GM19043 (cell line): Measurements from ENCODE around the gene AK1.
A peak's percentile ranks its signal among the peaks of the same experiment; 100 is the strongest.

Experiments
- ATAC-seq: cut with Tn5 transposase; IDR thresholded peaks from one replicate; pipeline ENCODE4 v1.9.1; 2021; ENCODE audit warnings: low read depth; ENCODE audit not compliant: unreplicated experiment

Gene AK1

DNA sequence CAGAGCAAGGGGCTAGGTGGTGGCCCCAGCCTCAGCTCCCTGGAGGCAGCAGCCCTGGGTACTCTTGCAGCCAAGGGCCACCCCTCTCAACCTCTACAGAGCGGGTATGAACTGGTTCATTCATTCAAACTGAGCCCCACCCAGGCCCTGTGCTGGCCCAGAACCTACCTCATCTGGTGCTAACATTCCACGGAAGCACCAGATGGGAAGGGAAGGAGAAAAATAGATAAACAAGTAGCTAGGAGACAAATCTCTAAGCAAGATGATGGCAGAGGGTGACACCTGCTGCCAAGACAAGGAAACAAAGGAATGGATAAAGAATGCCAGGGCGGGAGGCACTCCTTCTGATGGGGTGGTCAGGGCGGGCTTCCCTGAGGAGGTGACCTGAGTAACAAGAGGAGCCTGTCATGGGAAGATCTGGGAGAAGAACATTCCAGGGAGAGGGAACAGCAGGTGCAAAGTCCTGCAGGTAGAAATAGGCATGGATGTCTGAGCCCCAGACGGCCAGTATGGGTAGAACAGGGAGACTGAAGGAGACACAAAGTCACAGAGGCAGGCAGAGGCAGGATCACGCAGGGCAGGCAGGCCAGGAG, 33.2 kb upstream of the AK1 start:
- no peak for ATAC-seq

GRCh38 chr9:127909839-127910273, 32.4 kb upstream of the AK1 start:
- ATAC-seq = no peak

DNA sequence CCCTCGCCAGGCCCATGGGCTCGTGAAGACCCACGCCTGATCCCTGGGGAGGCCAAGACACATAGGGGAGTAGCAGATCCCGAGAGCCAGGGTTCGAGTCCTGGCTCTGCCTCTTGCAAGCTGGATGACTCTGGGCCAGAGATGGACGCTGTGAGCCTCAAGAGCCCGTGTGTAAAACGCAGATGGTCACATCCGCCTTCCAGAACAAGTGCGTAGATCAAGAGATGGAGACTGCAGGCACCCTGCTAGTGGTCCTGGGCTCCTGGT, 31.1 kb upstream of the AK1 start:
- ATAC-seq = no peak

GRCh38 chr9:127907867-127908659, 30.6 kb upstream of the AK1 start:
- ATAC-seq = no peak

GRCh38 chr9:127905788-127906191, 28.3 kb upstream of the AK1 start:
- no peak for ATAC-seq

- no peak for ATAC-seq
Observed at GRCh38 chr9:127905004-127905728, 27.7 kb upstream of the AK1 start.

DNA sequence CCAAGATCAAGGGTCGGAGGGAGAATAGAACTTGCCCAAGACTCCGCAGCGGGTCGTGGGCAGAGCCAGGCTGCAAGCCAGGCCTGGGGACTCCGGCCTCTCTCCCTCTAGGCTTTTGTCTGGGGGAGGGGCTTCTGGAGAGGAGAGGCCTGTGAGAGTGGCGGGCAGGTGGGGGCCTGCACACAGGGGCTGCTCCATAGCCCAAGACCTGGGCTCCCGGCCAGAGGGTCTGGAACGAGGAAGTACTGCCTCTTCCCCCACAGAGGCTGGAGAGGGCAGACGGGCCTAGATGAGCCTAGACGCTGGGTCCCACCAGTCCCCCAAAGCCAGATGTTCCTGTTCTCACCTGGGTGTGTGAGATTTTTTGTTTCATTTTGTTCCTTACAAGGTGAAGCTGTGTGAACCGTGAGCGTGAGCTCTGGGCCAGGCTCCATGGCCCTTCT, 27.1 kb upstream of the AK1 start:
- ATAC-seq = no peak

DNA sequence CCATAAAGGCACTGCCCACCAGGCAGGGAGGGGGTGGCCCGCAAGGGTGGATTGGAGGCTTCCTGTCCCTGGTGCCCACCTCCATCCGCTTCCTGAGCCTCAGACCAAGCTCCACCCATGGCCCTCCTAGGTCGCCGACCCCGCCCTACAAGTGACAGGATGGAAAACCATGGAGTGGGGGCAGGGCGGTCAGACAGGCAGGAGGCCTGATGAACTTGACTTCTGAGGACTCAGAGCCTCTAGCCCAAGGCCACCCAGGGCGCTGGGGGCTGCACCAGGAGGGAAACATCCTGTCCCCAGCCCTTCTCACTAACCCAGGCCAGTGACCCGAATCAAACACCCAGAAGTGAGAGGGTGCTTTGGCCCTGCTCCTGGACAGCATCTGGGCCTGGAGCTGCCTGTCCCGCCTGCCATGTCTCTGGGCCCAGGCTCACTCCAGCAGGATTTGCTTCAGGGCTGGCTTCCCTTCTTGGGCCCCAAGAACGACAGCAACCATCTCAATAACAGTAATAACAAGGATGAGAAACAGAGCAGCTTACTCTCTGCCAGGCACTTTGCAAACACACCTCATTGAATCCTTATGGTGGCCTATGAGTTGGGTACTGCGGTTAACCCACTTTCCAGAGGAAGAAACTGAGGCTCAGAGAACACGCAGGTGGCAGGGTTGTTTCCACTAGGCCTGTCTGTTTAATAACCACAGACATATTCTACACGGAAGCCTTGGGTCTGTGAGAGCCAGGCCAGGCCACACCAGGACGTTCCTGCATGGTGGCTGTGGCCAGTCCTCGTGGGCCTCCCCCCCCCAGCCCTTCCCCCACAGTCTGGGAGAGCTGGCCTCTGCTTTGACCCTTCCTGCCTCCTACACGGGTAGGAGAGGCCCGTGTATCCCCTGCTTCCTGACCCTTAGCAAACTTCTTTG, 26.3 kb upstream of the AK1 start:
- ATAC-seq = peak; percentile 35

- ATAC-seq = peak; percentile 48
Observed at GRCh38 chr9:127899128-127899943, 21.9 kb upstream of the AK1 start, which contains the start of gene ST6GALNAC6. Gene ST6GALNAC6, minus strand, starts transcription at chr9:127899603. Its CDS starts 1,622 bp downstream, at chr9:127897981.

DNA sequence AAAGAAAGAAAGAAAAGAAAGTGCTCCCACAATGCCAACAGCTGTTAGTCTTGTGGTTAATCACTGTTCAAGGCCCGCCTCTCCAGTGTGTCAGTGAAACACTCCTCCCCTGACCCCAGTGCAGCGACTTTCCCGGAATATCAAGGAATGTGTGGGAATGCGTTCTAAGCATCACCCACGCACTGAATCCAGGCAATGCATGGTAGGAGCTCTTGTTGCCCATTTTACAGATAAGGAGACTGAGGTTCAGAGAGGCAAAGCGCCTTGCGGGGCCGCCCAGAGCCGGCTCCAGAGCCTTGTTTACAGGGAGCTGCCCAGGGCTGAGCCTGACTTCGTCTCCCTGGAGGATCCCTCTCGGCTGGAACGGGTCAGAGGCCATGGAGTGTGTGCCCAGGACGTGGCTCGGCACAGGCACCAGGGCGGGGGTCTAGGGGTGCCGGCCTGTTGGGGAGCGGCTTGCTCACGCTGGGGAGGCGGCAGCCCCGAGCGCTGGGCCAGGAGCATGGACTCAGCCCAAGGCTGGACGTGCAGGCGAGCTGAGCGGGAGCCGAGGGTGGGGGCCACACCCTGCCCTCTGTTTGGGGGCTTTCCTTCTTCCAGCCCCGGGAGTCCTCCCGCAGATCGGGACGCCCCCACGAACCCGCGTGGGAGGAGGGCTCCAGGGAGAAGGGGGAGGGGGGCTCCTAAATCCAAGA, 21.1 kb upstream of the AK1 start:
- no peak for ATAC-seq

GRCh38 chr9:127897193-127897692, 19.8 kb upstream of the AK1 start:
- no peak for ATAC-seq

- ATAC-seq = no peak
Observed at GRCh38 chr9:127896395-127897192, 19.1 kb upstream of the AK1 start.

- no peak for ATAC-seq
Observed at GRCh38 chr9:127895811-127896210, 18.3 kb upstream of the AK1 start.

- no peak for ATAC-seq
Observed at GRCh38 chr9:127893392-127893791, 15.9 kb upstream of the AK1 start.

DNA sequence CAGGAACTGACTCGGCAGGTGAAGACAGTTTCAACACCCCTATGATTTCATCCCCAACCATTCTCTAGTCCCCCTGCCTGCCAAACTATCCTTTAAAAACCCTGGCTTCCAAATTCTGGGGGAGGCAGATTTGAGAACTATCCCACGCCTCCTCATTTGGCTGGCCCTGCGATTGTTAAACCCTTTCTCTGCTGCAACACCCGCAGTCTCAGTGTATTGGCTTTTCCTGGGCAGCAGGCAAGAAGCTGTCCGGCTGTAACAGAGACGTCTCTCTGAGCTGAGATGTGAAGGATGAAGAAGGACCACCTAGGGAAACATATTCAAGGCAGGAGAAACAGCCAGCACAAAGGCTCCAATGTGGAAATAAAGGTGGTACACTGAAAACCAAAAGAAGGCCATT, 15.4 kb upstream of the AK1 start:
- no peak for ATAC-seq

GRCh38 chr9:127890053-127890452, 12.6 kb upstream of the AK1 start:
- no peak for ATAC-seq

- no peak for ATAC-seq
Observed at GRCh38 chr9:127887792-127888191, 10.3 kb upstream of the AK1 start.

DNA sequence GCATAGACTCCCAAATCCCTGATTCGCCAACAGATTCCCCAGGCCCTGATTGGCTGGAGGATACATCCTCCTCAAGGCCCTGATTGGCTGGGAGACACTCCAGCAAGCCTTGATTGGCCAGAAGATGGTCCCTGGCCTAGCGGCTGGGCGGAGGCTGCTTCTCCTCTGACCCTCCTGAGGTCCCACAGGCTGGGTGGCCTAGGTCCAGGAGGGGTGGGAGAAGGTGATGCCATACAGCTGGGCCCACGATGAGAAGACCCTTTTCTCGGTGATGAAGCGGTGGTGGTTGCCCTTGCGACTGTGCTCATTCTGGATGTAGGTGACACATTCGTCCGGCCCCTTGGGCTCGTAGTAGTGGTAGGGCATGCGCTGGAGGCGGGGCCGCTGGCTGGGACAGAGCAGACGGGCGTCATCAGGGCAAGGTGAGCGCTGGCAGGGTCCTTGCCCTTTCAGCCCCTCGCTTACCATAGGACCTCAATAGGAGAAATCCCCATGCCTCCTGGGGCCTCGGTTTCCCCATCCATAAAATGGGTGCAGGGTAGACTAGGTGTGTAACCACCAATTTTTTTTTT, 9.0 kb upstream of the AK1 start:
- ATAC-seq = no peak
